C4-2B (cell line): ENCODE measurements around the gene KRT40.

Source experiments
- H3K27ac ChIP-seq: fragments of 450-650 bp; 2 replicates; pipeline ENCODE4 v1.5.1; 2017
- CTCF ChIP-seq: fragments of 450-650 bp; conservative IDR thresholded peaks from 2 replicates; pipeline ENCODE4 v1.5.1; 2017; ENCODE audit warnings: mild to moderate bottlenecking
- ZFX ChIP-seq: fragments of 450-650 bp; IDR thresholded peaks from 2 replicates; pipeline ENCODE4 v1.6.1; 2017

The KRT40 gene

GRCh38 chr17:40944531-40944930 lies 39.6 kb downstream of the KRT40 start:
- H3K27ac ChIP-seq = no peak overlapping the region
- TF ChIP-seq ZFX (no peak), CTCF (no peak)

GRCh38 chr17:40942553-40942952 lies 41.6 kb downstream of the KRT40 start:
- TF ChIP-seq ZFX (no peak), CTCF (no peak)
- H3K27ac ChIP-seq = no peak overlapping the region

GRCh38 chr17:40940266-40940665 lies 43.9 kb downstream of the KRT40 start:
- H3K27ac ChIP-seq = no peak overlapping the region
- TF ChIP-seq CTCF (no peak), ZFX (no peak)

GRCh38 chr17:40938981-40939380 lies 45.1 kb downstream of the KRT40 start:
- TF ChIP-seq ZFX (no peak), CTCF (no peak)
- no peak overlapping the region for H3K27ac ChIP-seq

- TF ChIP-seq ZFX (no peak), CTCF (no peak)
- H3K27ac ChIP-seq = no peak within 1 kb of the TSS
Observed at GRCh38 chr17:40937384-40937819, 46.7 kb downstream of the KRT40 start, which contains the start of gene KRT23. TSS of gene KRT23 (minus strand) at chr17:40937646. CDS start at chr17:40936603, 1,043 bp downstream.

GRCh38 chr17:40936976-40937375 lies 47.1 kb downstream of the KRT40 start:
- TF ChIP-seq CTCF (no peak), ZFX (no peak)
- no peak overlapping the region for H3K27ac ChIP-seq

- no peak for TF ChIP-seq CTCF
- no peak for TF ChIP-seq ZFX
- no peak overlapping the region for H3K27ac ChIP-seq
Observed at GRCh38 chr17:40936437-40936971, 47.6 kb downstream of the KRT40 start.
